ENCODE results near the gene APBB1IP.

GRCh38 chr10:26486304-26486703 lies 48.2 kb downstream of the APBB1IP start:
- TF ChIP-seq POLR2A (IDR thresholded peaks at IDR 0.05; ENCODE audit: extremely low read depth, insufficient read length), result no peak
- TF ChIP-seq CTCF (IDR thresholded peaks at IDR 0.05; ENCODE audit: low read depth, low read length), result no peak
- no peak for TF ChIP-seq MAX (IDR thresholded peaks at IDR 0.05; ENCODE audit: low read depth, low read length)
- TF ChIP-seq MYC (IDR thresholded peaks at IDR 0.05; ENCODE audit: low read depth, low read length), result no peak
